Body of pancreas (tissue), 4 donors: ENCODE measurements around the gene LRRC37B. TPM values are rescaled to one million over a fixed set of nuclear protein-coding genes. Genes with fewer than 3 reads are reported as not detected.
A peak's percentile ranks its signal among the peaks of the same experiment; 100 is the strongest.
"Not testable (repeated sequence)": the region's sequence is repeated elsewhere in the genome, so short reads cannot be mapped to it uniquely, and the experiment has no call there.

ENCODE experiments used
- ATAC-seq: fragments of 150-250 bp; one replicate; pipeline ENCODE4 v1.9.1; 2016
- DNase-seq, 4 donors: peaks; one replicate each; pipeline ENCODE4 v3.0.0-alpha.2; 2019
- H3K27ac ChIP-seq, 4 donors: fragments of 200-600 bp; sonication (generic); 1 replicate in 3 of 4; 2 replicates in 1 of 4; pipeline versions ENCODE4 v1.5.1 to v1.6.1; 2016 to 2019; ENCODE audit warnings: mild to moderate bottlenecking in 1 of 4, mixed read lengths in 1 of 4, moderate library complexity in 1 of 4
- H3K27me3 ChIP-seq, 2 donors: fragments of 200-600 bp; sonication (generic); one replicate each; pipeline ENCODE4 v1.6.0; 2016; ENCODE audit warnings: mild to moderate bottlenecking in 1 of 2
- H3K36me3 ChIP-seq, 2 donors: fragments of 200-600 bp; sonication (generic); replicated peaks in 1 of 2; 2 replicates each; pipeline ENCODE4 v1.5.1; 2016; ENCODE audit warnings: low read depth in 2 of 2; ENCODE audit not compliant: insufficient read depth in 1 of 2
- H3K4me1 ChIP-seq: fragments of 200-600 bp; sonication (generic); one replicate; pipeline ENCODE4 v1.6.0; 2016
- H3K4me3 ChIP-seq, 2 donors: fragments of 200-600 bp; sonication (generic); 1 replicate in 1 of 2; 2 replicates in 1 of 2; pipeline ENCODE4 v1.5.1; 2016 to 2019
- H3K9me3 ChIP-seq, 3 donors: fragments of 200-600 bp; sonication (generic); 1 replicate in 2 of 3; 2 replicates in 1 of 3; pipeline ENCODE4 v1.5.1; 2016
- POLR2A ChIP-seq, 3 donors: fragments of 450-650 bp; IDR thresholded peaks; one replicate each; pipeline ENCODE4 v1.6.1; 2016; ENCODE audit warnings: antibody characterized with exemption in 3 of 3, mild to moderate bottlenecking in 2 of 3
- WGBS, 2 donors: methylation state at CpG; one replicate each; pipeline ENCODE4 v1.1.5; 2017; 5-methylcytosine and 5-hydroxymethylcytosine counted together
- intact Hi-C: fragments of 100-400 bp; cut with DNase I; formaldehyde crosslinking; loops from one replicate; pipeline ENCODE4 v1.15.1; 2023
- total RNA-seq, 2 donors: library from RNA; depleted of rRNA; stranded (reverse); fragments of >200 nt; gene quantifications; one replicate each; pipeline ENCODE4 v1.1.0, GENCODE V29; 2016
- TF ChIP-seq, protein P1 (sequence below), 7 experiments: fragments of 450-650 bp in 4 of 7; fragments of 200-600 bp in 3 of 7; sonication (generic) in 3 of 7; IDR thresholded peaks; one replicate each; pipeline ENCODE4 v1.5.1; 2016 to 2019; ENCODE audit warnings: antibody characterized with exemption in 7 of 7

The LRRC37B gene
- 10 to 100 TPM; 11.4 to 23.4 TPM for total RNA-seq

DNA sequence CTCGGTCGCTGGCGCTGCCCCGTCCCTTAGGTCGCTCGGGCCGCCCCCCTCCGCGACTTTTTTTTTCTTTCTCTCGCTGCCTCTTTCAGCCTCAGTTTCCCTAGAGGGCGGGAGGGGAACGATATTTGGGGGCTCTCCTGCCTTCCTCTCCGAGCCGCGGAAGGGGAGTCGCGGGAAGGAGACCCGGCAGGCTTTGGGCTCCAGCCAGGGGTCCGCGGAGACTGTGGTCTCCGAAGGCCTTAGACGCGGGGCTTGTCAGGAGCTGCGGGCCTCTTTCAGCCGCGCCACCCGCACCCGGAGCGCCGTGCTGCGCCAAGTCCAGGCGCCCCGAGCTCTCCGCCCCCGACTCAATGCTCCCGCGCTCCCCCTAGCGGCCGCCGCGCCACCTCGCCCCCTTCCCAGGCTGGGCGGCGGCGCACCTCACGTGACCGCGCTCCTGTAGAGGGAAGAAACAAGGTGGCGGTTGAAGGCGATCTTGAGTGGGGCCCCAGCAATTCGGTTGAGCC is at the start of gene LRRC37B:
Gene LRRC37B (plus strand): TSS at position 427 of the 506 bp plus-strand sequence. CDS start 14,010 bp downstream, outside the sequence.
- ATAC-seq, result peak; percentile 96
- DNase-seq, result peak; percentile 81 to 89 (median 85)
- no peaks in the 10 kb centered on the region for H3K9me3 ChIP-seq
- intact Hi-C loops, result no loop called here
- H3K27me3 ChIP-seq, result no peaks in the 10 kb centered on the region
- no peaks in the 10 kb centered on the region for H3K36me3 ChIP-seq
- TF ChIP-seq POLR2A (IDR thresholded peaks at IDR 0.05), result peak in 2 of 3 donors; percentile 28 to 40
- TF ChIP-seq, protein P1, sequence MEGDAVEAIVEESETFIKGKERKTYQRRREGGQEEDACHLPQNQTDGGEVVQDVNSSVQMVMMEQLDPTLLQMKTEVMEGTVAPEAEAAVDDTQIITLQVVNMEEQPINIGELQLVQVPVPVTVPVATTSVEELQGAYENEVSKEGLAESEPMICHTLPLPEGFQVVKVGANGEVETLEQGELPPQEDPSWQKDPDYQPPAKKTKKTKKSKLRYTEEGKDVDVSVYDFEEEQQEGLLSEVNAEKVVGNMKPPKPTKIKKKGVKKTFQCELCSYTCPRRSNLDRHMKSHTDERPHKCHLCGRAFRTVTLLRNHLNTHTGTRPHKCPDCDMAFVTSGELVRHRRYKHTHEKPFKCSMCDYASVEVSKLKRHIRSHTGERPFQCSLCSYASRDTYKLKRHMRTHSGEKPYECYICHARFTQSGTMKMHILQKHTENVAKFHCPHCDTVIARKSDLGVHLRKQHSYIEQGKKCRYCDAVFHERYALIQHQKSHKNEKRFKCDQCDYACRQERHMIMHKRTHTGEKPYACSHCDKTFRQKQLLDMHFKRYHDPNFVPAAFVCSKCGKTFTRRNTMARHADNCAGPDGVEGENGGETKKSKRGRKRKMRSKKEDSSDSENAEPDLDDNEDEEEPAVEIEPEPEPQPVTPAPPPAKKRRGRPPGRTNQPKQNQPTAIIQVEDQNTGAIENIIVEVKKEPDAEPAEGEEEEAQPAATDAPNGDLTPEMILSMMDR (IDR thresholded peaks at IDR 0.05), result peak; percentile 83 to 99 (median 97)
- peak within 1 kb of the TSS; percentile 32 to 85 (median 78) for H3K27ac ChIP-seq
- WGBS, 2 donors, result 0 to 1% methylated on average over 20 to 30 of the region's 51 CpGs
- H3K4me3 ChIP-seq, result peak within 1 kb of the TSS; percentile 56 to 87
- peaks cover 24% of the 10 kb centered on the region for H3K4me1 ChIP-seq

DNA sequence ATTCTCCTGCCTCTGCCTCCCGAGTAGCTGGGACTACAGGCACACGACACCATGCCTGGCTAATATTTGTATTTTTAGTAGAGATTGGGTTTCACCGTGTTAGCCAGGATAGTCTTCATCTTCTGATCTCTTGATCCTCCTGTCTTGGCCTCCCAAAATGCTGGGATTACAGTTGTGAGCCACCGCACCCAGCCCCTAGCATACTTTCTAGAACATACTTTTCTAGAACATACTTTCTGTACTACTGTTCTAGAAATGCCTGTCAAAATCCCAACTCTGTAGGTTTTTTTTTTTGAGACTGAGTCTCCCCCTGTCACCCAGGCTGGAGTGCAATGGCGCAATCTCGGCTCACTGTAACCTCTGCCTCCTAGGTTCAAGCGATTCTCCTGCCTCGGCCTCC is 43.1 kb upstream of the LRRC37B start:
- intact Hi-C loops, H3K36me3 ChIP-seq, H3K4me3 ChIP-seq, DNase-seq, H3K27ac ChIP-seq, ATAC-seq, H3K27me3 ChIP-seq, H3K9me3 ChIP-seq, H3K4me1 ChIP-seq: not testable (repeated sequence)
- 93 to 94% methylated on average over 8 of the region's 8 CpGs for WGBS, 2 donors

DNA sequence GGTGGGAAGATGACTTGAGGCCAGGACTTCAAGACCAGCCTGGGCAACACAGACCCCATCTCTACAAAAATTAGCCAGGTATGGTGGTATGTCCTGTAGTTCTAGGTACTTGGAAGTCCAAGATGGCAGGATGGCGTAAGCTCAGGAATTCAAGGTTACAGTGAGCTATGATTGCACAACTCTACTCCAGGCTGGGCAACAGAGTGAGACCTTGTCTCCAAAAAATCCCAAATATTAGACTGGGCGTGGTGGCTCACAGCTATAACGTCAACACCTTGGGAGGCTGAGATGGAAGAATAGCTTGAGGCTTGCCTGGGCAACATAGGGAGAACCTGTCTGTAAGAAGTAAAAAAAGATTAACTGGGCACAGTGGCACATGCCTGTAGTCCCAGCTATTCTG is 39.5 kb upstream of the LRRC37B start:
- intact Hi-C loops, result no loop called here
- WGBS, 2 donors, result 95 to 97% methylated on average over 3 of the region's 3 CpGs

DNA sequence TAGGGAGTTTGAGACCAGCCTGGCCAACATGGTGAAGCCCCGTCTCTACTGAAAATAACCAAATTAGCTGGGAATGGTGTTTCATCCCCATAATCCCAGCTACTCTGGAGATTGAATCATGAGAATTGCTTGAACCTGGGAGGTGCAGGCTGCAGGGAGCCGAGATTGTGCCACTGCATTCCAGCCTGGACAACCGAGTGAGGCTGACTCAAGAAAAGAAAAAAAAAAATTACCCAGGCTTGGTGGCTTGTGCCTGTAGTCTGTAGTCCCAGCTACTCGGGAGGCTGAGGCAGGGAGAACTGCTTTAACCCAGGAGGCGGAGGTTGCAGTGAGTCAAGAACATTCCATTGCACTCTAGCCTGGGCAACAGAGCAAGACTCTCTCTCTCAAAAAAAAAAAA is 36.8 kb upstream of the LRRC37B start:
- H3K9me3 ChIP-seq, intact Hi-C loops, H3K27me3 ChIP-seq, H3K27ac ChIP-seq, H3K4me1 ChIP-seq, DNase-seq, H3K4me3 ChIP-seq, ATAC-seq, H3K36me3 ChIP-seq: not testable (repeated sequence)
- 92 to 95% methylated on average over 4 to 5 of the region's 5 CpGs for WGBS, 2 donors

More for the DNA sequence above, 39.5 kb upstream of the LRRC37B start:
- TF ChIP-seq, protein P1 (IDR thresholded peaks at IDR 0.05), result no peak
- no peak for TF ChIP-seq POLR2A (IDR thresholded peaks at IDR 0.05)
- Histone ChIP-seq H3K9me3 (no peaks in the 10 kb centered on the region), H3K27me3 (no peaks in the 10 kb centered on the region), H3K27ac (no peak overlapping the region), H3K4me1 (no peaks in the 10 kb centered on the region), H3K4me3 (no peak overlapping the region), H3K36me3 (peaks cover 2 to 5% of the 10 kb centered on the region in 2 donors)
- DNase-seq, result no peak
- ATAC-seq, result no peak

DNA sequence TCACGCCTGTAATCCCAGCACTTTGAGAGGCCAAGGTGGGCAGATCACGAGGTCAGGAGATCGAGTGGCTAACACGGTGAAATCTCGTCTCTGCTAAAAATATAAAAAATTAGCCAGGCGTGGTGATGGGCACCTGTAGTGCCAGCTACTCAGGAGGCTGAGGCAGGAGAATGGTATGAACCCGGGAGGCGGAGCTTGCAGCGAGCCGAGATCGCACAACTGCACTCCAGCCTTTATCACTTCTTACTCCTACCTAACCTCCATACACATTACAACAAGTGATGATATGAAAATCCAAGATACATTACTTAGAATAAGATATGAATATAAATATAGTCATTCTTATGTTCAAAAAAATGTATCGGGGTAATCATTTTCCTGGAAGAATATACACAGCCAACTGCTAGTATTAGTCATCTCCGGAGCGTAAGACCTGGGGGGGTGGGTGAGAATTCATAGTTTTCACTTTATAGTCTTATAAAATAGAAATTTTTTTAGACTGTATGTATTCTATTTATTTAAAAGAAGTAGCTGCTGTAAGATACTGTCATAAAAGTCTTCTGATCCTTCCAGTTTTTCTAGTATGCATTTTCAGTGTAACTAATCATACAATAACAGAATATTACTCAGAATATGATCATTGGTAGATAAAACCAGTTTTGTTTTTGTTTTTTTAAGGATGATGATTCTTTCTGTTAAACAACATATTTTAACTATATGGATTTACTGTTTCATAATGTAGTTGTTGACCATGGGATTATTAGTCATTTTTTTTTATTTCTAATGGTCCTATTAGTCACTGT is 32.7 kb upstream of the LRRC37B start:
- 96% methylated on average over 14 of the region's 14 CpGs for WGBS, 2 donors
- H3K36me3 ChIP-seq, H3K4me3 ChIP-seq, DNase-seq, ATAC-seq, H3K9me3 ChIP-seq, H3K27ac ChIP-seq, H3K27me3 ChIP-seq, H3K4me1 ChIP-seq, intact Hi-C loops: not testable (repeated sequence)

DNA sequence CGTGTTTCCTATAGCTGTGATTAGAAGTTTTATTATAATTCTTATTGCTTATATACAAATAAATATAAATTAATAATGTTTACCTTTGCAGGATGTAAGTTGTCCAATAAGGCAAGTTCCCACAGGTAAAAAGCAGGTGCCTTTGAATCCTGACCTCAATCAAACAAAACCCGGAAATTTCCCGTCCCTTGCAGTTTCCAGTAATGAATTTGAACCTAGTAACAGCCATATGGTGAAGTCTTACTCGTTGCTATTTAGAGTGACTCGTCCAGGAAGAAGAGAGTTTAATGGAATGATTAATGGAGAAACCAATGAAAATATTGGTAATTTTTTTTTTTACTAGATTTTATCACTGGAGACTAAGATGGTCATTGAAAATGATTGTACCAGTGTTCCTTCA is 31.8 kb upstream of the LRRC37B start:
- H3K27ac ChIP-seq, H3K4me1 ChIP-seq, intact Hi-C loops, DNase-seq, H3K36me3 ChIP-seq, ATAC-seq, H3K9me3 ChIP-seq, H3K27me3 ChIP-seq, H3K4me3 ChIP-seq: not testable (repeated sequence)
- WGBS, 2 donors, result 77 to 80% methylated on average over 5 of the region's 5 CpGs

DNA sequence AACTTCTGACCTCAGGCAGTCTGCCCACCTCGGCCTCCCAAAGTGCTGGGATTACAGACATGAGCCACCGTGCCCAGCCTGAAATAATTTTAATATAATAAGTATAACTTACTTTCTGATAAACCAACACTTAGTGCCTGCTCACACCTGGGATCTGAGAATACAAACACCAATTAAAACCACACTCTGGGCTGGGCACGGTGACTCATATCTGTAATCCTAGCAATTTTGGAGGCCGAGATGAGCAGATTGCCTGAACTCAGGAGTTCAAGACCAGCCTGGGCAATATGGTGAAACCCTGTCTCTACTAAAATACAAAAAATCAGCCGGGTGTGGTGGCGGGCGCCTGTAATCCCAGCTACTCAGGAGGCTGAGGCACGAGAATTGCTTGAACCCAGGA is 15.4 kb upstream of the LRRC37B start:
- intact Hi-C loops, H3K4me1 ChIP-seq, H3K9me3 ChIP-seq, H3K27me3 ChIP-seq, DNase-seq, H3K27ac ChIP-seq, ATAC-seq, H3K4me3 ChIP-seq: not testable (repeated sequence)
- H3K36me3 ChIP-seq, result peaks cover 17 to 42% of the 10 kb centered on the region in 2 donors
- WGBS, 2 donors, result 95 to 98% methylated on average over 8 of the region's 8 CpGs
